GM18519 (cell line): ENCODE results near the gene CTBP2.

Source experiments
- ATAC-seq: cut with Tn5 transposase; IDR thresholded peaks from one replicate; pipeline ENCODE4 v1.9.1; 2021; ENCODE audit warnings: mild to moderate bottlenecking, moderate library complexity; ENCODE audit not compliant: unreplicated experiment, low FRiP score

CTBP2 gene

GRCh38 chr10:125159932-125160855 is at the start of gene CTBP2:
Gene CTBP2 (minus strand): TSS chr10:125160563.
- no peak for ATAC-seq

- ATAC-seq = no peak
Measured at GRCh38 chr10:125209591-125210355, 49.4 kb upstream of the CTBP2 start.

DNA sequence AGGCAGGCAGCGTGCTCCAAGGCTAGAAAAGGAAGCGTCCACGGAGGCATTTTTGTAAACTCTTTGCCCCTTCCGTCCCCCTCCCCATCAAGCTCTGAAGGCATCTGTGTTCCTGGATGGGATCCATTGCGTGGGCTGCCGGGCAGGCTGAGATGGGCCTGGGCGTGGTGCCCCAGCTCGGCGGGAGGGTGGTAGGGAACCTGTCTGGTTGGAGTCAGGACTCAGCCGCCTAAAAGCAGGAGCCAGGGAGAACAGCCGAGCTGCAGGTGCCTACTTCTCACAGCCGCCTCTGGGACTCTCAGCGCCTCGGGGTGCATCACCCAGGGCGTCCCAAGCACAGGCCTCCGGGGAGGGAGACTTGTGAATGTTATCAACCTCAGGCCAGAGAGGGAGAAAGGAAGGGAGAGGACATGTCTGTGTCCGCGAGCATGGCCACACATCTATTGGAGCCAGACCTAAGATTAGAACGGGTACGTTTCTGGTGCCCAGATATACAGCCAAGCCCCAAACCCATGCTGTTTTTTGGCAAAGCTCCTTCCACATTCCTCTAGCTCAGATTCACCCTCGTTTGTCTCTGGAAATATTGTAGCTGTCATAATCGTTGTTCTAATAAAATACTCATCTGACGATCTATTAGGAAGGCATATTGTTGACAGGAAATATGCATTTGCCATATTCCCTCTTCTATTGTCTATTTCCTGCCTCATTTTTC is 48.6 kb upstream of the CTBP2 start:
- ATAC-seq = no peak

DNA sequence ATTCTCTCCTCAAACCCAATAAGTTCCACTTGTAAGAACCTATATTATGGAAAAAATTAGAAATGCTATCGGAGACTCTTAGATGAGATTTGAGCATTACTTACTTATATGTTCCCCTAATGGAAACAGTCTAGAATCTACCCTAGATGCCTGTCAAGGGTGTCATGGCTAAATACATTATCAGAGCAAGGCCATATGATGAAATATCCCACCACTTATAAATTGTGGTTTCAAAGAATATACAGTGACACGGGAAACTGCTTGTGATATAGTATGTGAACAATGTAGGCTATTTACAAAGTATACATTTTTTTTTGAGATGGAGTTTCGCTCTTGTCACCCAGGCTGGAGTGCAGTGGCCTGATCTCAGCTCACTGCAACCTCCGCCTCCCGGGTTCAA is 46.3 kb upstream of the CTBP2 start:
- no peak for ATAC-seq

- ATAC-seq = no peak
Measured at GRCh38 chr10:125205431-125205830, 45.1 kb upstream of the CTBP2 start.

DNA sequence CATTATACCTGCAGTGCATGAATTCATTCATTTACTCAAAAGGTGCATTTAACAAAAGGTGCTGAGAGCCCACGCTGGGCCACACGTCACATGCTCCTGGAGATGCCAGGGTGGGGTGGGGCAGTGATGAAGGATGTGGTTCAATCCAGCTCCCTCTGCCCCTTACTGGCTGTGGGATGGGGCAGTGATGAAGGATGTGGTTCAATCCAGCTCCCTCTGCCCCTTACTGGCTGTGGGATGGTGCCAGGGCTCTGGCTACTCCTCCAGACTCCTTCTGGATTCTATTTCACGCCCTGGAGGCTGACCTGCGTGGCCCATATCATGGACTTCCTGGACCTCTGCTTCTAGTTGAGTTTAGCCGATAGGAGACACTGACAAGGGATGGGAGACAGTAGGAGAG is 44.0 kb upstream of the CTBP2 start:
- no peak for ATAC-seq

GRCh38 chr10:125203186-125203800 is 42.9 kb upstream of the CTBP2 start:
- no peak for ATAC-seq

DNA sequence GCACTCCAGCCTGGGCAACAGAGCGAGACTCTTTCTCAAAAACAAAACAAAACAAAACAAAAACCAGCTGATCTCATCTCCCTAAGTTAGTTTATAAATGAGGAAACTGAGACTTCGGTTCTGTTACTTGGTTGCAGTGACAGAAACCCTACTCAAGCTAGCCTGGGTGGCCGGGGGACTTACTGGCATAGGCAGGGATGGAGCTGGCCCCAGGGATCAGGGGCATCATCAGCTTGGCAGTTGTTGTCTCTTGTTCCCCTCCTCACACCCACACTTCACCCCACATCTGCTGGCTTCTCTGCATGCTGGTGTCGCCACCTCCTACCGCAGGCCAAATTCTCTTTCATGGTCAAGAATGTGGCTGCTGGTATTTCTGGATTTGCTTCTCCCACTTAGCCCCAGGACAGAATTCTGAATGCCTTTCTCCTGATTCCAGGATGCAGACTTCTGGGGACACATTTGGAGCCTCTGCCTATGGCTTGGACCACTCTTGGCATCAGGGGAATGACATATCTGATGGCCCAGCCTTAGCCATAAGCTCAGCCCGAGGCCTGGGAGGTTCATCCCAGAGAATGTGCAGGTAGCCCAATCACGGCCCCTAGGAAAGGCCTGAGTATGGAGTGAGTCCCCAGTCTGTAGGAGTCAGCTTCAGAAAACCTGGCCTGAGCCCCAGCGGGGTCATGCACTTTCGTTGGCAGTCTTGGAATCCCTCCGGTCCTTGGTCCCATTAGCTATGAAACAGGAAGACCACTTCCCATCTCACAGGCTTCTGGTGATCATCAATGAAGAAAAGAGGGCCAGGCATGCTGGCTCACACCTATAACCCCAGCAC is 41.6 kb upstream of the CTBP2 start:
- no peak for ATAC-seq

- ATAC-seq = peak; percentile 95
Measured at GRCh38 chr10:125201108-125201524, 40.8 kb upstream of the CTBP2 start.

GRCh38 chr10:125200396-125200795 is 40.0 kb upstream of the CTBP2 start:
- ATAC-seq = no peak

- ATAC-seq = no peak
Measured at GRCh38 chr10:125199270-125199669, 38.9 kb upstream of the CTBP2 start.

GRCh38 chr10:125194814-125195213 is 34.5 kb upstream of the CTBP2 start:
- no peak for ATAC-seq

GRCh38 chr10:125193306-125193877 is 33.0 kb upstream of the CTBP2 start:
- ATAC-seq = no peak

- no peak for ATAC-seq
Measured at GRCh38 chr10:125192620-125193019, 32.3 kb upstream of the CTBP2 start.

GRCh38 chr10:125192005-125192404 is 31.6 kb upstream of the CTBP2 start:
- no peak for ATAC-seq

DNA sequence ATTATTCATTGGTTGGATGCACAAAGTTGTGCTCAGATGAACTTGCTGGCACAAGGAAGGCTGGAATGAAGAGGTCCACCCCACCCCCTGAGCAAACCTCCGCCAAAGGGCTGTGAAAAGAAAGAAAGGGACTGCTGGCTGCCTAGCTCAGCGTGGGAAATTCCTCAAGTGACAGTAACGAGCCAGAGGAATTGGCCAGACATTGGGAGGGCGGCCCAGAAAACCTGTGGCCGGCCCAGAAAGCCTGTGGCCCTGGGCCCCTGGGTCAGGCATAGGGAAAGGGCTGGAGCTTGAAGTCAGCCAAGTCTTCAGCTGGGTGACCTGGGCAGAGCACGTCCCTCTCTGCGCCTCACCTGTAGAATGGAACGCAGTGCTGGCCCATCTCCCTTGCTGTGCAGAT is 30.6 kb upstream of the CTBP2 start:
- ATAC-seq = no peak

DNA sequence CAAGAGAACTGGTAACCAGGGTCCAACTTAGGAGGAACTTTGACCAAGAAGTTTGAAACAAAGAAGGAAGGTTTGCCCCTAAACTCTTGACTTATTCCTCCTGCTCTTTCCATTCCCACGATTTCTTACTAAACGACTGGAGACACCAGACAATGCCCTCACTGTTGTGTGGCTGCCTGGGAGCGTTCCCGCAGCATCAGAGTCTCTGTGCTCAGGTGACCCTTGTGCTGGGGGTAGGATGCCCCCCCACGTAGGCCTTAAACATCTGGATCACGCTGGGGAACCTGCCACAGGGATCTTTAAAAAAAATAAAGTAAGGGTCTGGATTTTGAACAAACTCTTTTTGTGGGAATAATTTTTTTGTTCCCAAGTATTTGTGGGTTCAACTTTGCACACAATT is 30.1 kb upstream of the CTBP2 start:
- ATAC-seq = no peak

DNA sequence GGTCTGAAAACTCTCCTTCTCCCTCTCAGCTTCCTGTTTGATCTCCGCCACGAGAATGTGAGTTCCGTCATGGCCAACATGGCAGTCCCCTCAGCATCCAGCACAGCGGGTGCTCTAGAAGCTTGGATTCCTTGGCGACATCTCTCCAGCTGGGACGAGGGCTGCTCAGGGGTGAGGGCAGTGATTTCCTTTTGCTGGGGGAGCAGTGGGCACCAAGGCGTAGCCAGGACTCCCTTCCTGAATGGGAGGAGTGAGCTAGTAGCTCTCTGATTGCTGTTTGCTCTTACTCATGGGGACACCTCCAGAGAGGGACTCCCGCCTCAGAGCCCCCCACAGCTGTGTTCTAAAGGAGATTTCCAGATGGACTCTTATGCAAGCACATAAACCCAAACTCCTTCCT is 28.8 kb upstream of the CTBP2 start:
- no peak for ATAC-seq
